DOHH2 (cell line): ENCODE measurements around the gene ARID5B.

Source experiments
- H3F3A ChIP-seq: fragments of 200-600 bp; sonication (generic), shearing (Covaris generic); 2 replicates; pipeline ENCODE4 v1.6.0; 2016; ENCODE audit warnings: antibody characterized with exemption, mild to moderate bottlenecking; ENCODE audit not compliant: control insufficient read depth, insufficient read depth
- H3K27ac ChIP-seq: fragments of 200-600 bp; sonication (generic); 2 replicates; pipeline ENCODE4 v1.5.1; 2014; ENCODE audit warnings: low read depth, mild to moderate bottlenecking, low read length, moderate library complexity
- H3K27me3 ChIP-seq: fragments of 200-600 bp; sonication (generic); 2 replicates; pipeline ENCODE4 v1.6.1; 2014; ENCODE audit warnings: mild to moderate bottlenecking, low read length, mixed read lengths; ENCODE audit not compliant: control insufficient read depth
- H3K36me3 ChIP-seq: fragments of 200-600 bp; sonication (generic); 2 replicates; pipeline ENCODE4 v1.6.1; 2014; ENCODE audit warnings: mild to moderate bottlenecking, low read length, moderate library complexity, mixed read lengths; ENCODE audit not compliant: control insufficient read depth
- H3K4me1 ChIP-seq: fragments of 200-600 bp; sonication (generic); 2 replicates; pipeline ENCODE4 v1.6.1; 2014; ENCODE audit warnings: mild to moderate bottlenecking, low read length, mixed read lengths; ENCODE audit not compliant: control insufficient read depth
- H3K4me2 ChIP-seq: fragments of 200-600 bp; sonication (generic); 2 replicates; pipeline ENCODE4 v1.6.0; 2014; ENCODE audit warnings: mild to moderate bottlenecking, low read length, moderate library complexity
- H3K4me3 ChIP-seq: fragments of 200-600 bp; sonication (generic); 2 replicates; pipeline ENCODE4 v1.5.1; 2014; ENCODE audit warnings: mild to moderate bottlenecking, low read length, mixed read lengths
- H3K79me2 ChIP-seq: fragments of 200-600 bp; sonication (generic); 2 replicates; pipeline ENCODE4 v1.6.1; 2014; ENCODE audit warnings: mild to moderate bottlenecking, low read length, mixed read lengths; ENCODE audit not compliant: control insufficient read depth
- H3K9me2 ChIP-seq: fragments of 200-600 bp; sonication (generic); replicated peaks from 2 replicates; pipeline ENCODE4 v1.6.1; 2014; ENCODE audit warnings: mild to moderate bottlenecking, low read length, mixed read lengths; ENCODE audit not compliant: control insufficient read depth
- H3K9me3 ChIP-seq: fragments of 200-600 bp; sonication (generic); 2 replicates; pipeline ENCODE4 v1.6.1; 2014; ENCODE audit warnings: antibody characterized with exemption, low read length, mixed read lengths; ENCODE audit not compliant: control insufficient read depth, insufficient read depth
- H4K20me1 ChIP-seq: fragments of 200-600 bp; sonication (generic); 2 replicates; pipeline ENCODE4 v1.6.0; 2014; ENCODE audit warnings: low read depth, mild to moderate bottlenecking, antibody characterized with exemption, low read length, moderate library complexity; ENCODE audit not compliant: control insufficient read depth, insufficient read depth
- EZH2phosphoT487 ChIP-seq: fragments of 200-600 bp; sonication (generic); IDR thresholded peaks from 2 replicates; pipeline ENCODE4 v1.6.1; 2017; ENCODE audit warnings: borderline replicate concordance, mild to moderate bottlenecking, antibody characterized with exemption, low read length, moderate library complexity, mixed read lengths
- TF ChIP-seq, protein P1 (sequence below): fragments of 200-600 bp; sonication (generic); IDR thresholded peaks from one replicate; pipeline ENCODE4 v1.5.1; 2014; ENCODE audit warnings: antibody characterized with exemption, mild to moderate bottlenecking, low read depth, low read length; ENCODE audit not compliant: poor library complexity, severe bottlenecking

The ARID5B gene

DNA sequence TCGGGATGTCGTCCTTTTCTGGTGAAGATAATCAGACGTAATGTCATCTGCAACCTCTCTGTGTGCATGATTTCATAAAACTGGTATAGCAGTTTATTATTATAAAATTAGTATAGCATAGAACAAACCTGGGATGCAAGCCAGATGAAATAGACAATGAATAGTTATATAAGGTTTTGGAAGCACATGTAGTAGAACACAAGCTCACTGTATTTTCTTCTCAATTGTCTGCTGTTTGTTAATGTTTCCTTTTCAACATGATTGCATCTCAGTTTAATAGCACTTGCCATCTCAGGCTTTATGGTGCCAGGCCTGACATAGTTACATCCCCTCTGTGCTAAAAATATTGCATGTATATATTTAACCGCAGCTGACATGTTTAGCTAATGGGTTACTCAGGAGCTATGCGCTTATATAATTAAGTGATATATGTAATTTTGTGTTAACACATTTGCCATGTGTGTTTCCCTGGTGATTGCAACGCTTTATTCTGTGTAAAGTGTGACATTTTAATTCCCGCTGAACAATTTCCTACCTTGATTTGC lies 132.7 kb downstream of the ARID5B start:
- TF ChIP-seq, protein P1, sequence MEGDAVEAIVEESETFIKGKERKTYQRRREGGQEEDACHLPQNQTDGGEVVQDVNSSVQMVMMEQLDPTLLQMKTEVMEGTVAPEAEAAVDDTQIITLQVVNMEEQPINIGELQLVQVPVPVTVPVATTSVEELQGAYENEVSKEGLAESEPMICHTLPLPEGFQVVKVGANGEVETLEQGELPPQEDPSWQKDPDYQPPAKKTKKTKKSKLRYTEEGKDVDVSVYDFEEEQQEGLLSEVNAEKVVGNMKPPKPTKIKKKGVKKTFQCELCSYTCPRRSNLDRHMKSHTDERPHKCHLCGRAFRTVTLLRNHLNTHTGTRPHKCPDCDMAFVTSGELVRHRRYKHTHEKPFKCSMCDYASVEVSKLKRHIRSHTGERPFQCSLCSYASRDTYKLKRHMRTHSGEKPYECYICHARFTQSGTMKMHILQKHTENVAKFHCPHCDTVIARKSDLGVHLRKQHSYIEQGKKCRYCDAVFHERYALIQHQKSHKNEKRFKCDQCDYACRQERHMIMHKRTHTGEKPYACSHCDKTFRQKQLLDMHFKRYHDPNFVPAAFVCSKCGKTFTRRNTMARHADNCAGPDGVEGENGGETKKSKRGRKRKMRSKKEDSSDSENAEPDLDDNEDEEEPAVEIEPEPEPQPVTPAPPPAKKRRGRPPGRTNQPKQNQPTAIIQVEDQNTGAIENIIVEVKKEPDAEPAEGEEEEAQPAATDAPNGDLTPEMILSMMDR, result no peak
- no peak for TF ChIP-seq EZH2phosphoT487
- no peak overlapping the region for H3K4me3 ChIP-seq
- H3K36me3 ChIP-seq, result no peaks in the 10 kb centered on the region
- peaks cover 86% of the 10 kb centered on the region for H3K4me1 ChIP-seq
- no peak overlapping the region; the same call in 1 of the 2 replicates for H3K27ac ChIP-seq
- no peaks in the 10 kb centered on the region for H3K9me2 ChIP-seq
- no peaks in the 10 kb centered on the region for H3K27me3 ChIP-seq
- H3K4me2 ChIP-seq, result peak overlapping the region; percentile 23
- no peaks in the 10 kb centered on the region for H4K20me1 ChIP-seq
- peaks cover 28% of the 10 kb centered on the region for H3K79me2 ChIP-seq
- no peaks in the 10 kb centered on the region for H3K9me3 ChIP-seq
- peaks cover 10% of the 10 kb centered on the region; the same call in 1 of the 2 replicates for H3F3A ChIP-seq

DNA sequence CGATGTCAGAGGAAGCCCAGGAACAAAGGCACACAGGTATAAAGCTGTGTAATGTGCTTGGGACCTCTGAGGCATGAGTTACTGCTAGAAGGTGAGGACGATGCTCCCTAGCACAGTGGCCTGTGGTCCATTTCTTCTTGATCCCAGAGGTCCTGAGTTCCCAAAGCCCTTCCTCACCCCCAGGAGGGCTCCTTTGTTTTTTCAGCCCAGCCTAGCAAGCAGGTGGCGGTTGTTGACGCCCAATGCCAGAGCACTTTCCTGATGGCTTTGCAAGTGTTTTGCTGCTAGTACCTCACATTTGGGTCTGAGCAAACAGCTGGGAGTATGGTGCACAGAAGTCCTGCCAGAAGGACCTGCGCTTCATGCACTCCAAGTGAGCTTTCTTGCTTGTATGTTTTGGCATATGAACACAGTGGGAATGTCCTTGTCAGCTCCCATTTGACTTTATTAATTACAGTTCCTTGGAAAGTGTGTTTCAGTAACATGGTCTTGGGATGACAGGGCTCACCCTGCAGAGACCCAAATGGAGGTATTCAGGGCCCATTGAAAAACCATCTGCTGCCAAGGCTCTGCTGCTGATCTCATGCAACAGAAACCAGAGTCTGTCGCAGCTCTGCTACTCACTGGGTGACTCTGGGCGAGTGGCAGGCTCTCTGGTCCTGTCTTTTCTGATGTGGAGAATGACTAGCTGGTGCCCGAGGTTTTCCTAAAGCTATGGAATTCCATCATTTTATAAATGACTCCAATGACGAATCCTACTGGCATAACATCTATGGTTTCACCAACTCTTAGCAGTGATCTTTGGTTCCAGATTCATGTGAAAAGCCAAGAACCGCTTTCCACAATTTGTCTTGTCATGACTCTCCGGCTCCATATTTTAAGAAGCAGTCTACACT lies 134.9 kb downstream of the ARID5B start:
- peaks cover 93% of the 10 kb centered on the region for H3K4me1 ChIP-seq
- H3K27ac ChIP-seq, result peak overlapping the region; percentile 63
- peak overlapping the region; percentile 67 for H3K4me2 ChIP-seq
- H3K36me3 ChIP-seq, result no peaks in the 10 kb centered on the region
- peaks cover 4% of the 10 kb centered on the region; the same call in 1 of the 2 replicates for H3F3A ChIP-seq
- no peaks in the 10 kb centered on the region for H3K27me3 ChIP-seq
- H3K4me3 ChIP-seq, result peak overlapping the region; percentile 46
- no peaks in the 10 kb centered on the region for H3K9me3 ChIP-seq
- H3K9me2 ChIP-seq, result no peaks in the 10 kb centered on the region
- TF ChIP-seq EZH2phosphoT487, result no peak
- TF ChIP-seq, protein P1, result no peak
- H4K20me1 ChIP-seq, result no peaks in the 10 kb centered on the region
- peaks cover 36% of the 10 kb centered on the region for H3K79me2 ChIP-seq

- H3K9me2 ChIP-seq, result no peaks in the 10 kb centered on the region
- H3K27me3 ChIP-seq, result no peaks in the 10 kb centered on the region
- H3K27ac ChIP-seq, result peak overlapping the region; percentile 63
- TF ChIP-seq, protein P1, result no peak
- TF ChIP-seq EZH2phosphoT487, result no peak
- H4K20me1 ChIP-seq, result no peaks in the 10 kb centered on the region
- peak overlapping the region; percentile 67 for H3K4me2 ChIP-seq
- H3K4me3 ChIP-seq, result peak overlapping the region; percentile 46
- H3K36me3 ChIP-seq, result no peaks in the 10 kb centered on the region
- H3K79me2 ChIP-seq, result peaks cover 42% of the 10 kb centered on the region
- H3K9me3 ChIP-seq, result no peaks in the 10 kb centered on the region
- peaks cover 92% of the 10 kb centered on the region for H3K4me1 ChIP-seq
- H3F3A ChIP-seq, result peaks cover 4% of the 10 kb centered on the region; the same call in 1 of the 2 replicates
Observed at GRCh38 chr10:62037166-62037831, 135.8 kb downstream of the ARID5B start.
